ENCODE results near the gene GARIN3.
"Not testable (repeated sequence)": the region's sequence is repeated elsewhere in the genome, so short reads cannot be mapped to it uniquely, and the experiment has no call there.

The GARIN3 gene

DNA sequence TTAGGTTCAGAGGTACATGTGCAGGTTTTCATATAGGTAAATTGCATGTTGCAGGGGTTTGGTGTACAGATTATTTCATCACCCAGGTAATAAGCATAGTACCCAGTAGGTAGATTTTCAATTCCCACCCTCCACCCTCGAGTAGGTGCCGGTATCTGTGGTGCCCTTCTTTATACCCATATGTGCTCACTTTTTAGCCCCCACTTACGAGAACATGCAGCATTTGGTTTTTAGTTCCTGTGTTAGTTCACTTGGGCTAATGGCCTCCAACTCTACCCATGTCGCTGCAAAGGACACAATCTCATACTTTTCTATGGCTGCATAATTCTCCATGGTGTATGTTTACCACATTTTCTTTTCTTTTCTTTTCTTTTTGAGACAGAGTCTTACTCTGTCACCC lies 35.8 kb upstream of the GARIN3 start:
- Histone ChIP-seq H3K4me3 (ENCODE audit: low read depth, low read length) (no peak overlapping the region), H3K4me1 (ENCODE audit: control insufficient read depth, insufficient read depth, low read length) (no peaks in the 10 kb centered on the region), H3K27ac (ENCODE audit: low read depth, low read length) (no peak overlapping the region), H3K27me3 (ENCODE audit: control insufficient read depth, insufficient read depth, low read length) (no peaks in the 10 kb centered on the region), H3K9ac (ENCODE audit: low read depth, low read length) (no peak overlapping the region), H3K36me3 (ENCODE audit: control insufficient read depth, insufficient read depth, low read length) (no peaks in the 10 kb centered on the region), H3K9me3 (ENCODE audit: control insufficient read depth, insufficient read depth, low read length) (no peaks in the 10 kb centered on the region)

- Histone ChIP-seq H3K4me1 (ENCODE audit: control insufficient read depth, insufficient read depth, low read length) (no peaks in the 10 kb centered on the region), H3K9ac (ENCODE audit: low read depth, low read length) (no peak overlapping the region), H3K9me3 (ENCODE audit: control insufficient read depth, insufficient read depth, low read length) (no peaks in the 10 kb centered on the region), H3K36me3 (ENCODE audit: control insufficient read depth, insufficient read depth, low read length) (no peaks in the 10 kb centered on the region), H3K27ac (ENCODE audit: low read depth, low read length) (no peak overlapping the region), H3K27me3 (ENCODE audit: control insufficient read depth, insufficient read depth, low read length) (no peaks in the 10 kb centered on the region; the same call in 1 of the 2 replicates), H3K4me3 (ENCODE audit: low read depth, low read length) (no peak overlapping the region)
Observed at GRCh38 chr5:157198277-157198986, 32.4 kb upstream of the GARIN3 start.

GRCh38 chr5:157197086-157197485 lies 31.0 kb upstream of the GARIN3 start:
- H3K36me3 ChIP-seq (ENCODE audit: control insufficient read depth, insufficient read depth, low read length) = no peaks in the 10 kb centered on the region
- no peak overlapping the region for H3K27ac ChIP-seq (ENCODE audit: low read depth, low read length)
- no peaks in the 10 kb centered on the region; the same call in 1 of the 2 replicates for H3K27me3 ChIP-seq (ENCODE audit: control insufficient read depth, insufficient read depth, low read length)
- H3K9me3 ChIP-seq (ENCODE audit: control insufficient read depth, insufficient read depth, low read length) = no peaks in the 10 kb centered on the region
- no peaks in the 10 kb centered on the region for H3K4me1 ChIP-seq (ENCODE audit: control insufficient read depth, insufficient read depth, low read length)
- H3K4me3 ChIP-seq (ENCODE audit: low read depth, low read length) = no peak overlapping the region
- no peak overlapping the region for H3K9ac ChIP-seq (ENCODE audit: low read depth, low read length)

DNA sequence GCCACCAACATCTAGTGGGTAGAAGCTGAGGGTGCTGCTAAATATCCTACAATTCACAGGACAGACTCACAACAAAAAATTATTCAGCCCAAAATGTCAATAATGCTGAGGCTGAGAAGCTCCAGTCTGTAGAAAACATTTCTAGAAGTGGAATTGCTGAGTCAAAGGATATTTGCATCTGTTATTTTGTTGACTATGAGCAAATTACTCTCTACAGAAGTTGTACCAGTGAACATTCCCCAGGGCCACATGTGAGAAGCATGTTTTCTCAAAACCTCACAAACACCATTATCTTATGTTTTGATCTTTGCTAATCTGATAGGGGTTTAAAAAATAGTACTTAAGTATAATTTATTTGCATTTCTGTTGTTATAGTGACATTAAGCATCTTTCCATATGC lies 30.0 kb upstream of the GARIN3 start:
- Histone ChIP-seq H3K4me3 (ENCODE audit: low read depth, low read length) (no peak overlapping the region), H3K36me3 (ENCODE audit: control insufficient read depth, insufficient read depth, low read length) (no peaks in the 10 kb centered on the region), H3K9ac (ENCODE audit: low read depth, low read length) (no peak overlapping the region), H3K27ac (ENCODE audit: low read depth, low read length) (no peak overlapping the region), H3K27me3 (ENCODE audit: control insufficient read depth, insufficient read depth, low read length) (peaks cover 2% of the 10 kb centered on the region; the same call in 1 of the 2 replicates), H3K9me3 (ENCODE audit: control insufficient read depth, insufficient read depth, low read length) (no peaks in the 10 kb centered on the region), H3K4me1 (ENCODE audit: control insufficient read depth, insufficient read depth, low read length) (no peaks in the 10 kb centered on the region)

DNA sequence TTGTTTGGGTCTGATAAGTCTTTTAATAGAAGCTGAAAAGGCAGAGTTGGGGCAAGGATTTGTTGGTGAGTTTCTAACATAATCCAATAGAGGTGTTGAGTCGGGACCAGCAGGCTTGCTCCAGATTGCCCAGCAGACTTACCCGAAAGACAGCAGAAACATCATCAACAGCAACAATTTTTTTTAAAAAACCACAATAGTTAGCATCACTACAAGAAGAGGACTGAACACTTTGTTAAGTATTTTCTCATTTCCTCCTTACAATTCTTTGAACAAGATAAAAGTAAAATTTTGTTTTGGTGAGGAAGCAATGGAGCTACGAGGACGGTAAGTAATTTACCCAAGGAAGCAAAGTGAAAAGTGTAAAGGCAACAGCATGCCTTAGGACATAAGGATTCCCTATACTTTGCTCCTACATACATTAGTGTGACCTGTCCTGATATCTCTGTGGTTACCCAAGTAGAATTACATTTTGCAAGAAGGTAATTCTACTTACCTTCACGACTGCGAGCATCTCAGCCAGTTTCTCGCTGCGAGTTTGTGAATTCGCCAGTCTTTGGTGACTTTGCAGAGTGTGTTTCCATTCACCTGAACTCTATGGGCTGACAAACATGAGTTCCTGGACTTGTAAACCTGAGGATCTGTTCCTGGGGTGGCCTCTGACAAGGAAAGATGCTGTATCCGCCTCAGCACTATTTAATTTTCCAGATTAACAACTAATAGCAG lies 27.8 kb upstream of the GARIN3 start:
- no peak overlapping the region for H3K4me3 ChIP-seq (ENCODE audit: low read depth, low read length)
- H3K9me3 ChIP-seq (ENCODE audit: control insufficient read depth, insufficient read depth, low read length) = no peaks in the 10 kb centered on the region

GRCh38 chr5:157189223-157189622 lies 23.2 kb upstream of the GARIN3 start:
- Histone ChIP-seq H3K4me3 (ENCODE audit: low read depth, low read length) (no peak overlapping the region), H3K27me3 (ENCODE audit: control insufficient read depth, insufficient read depth, low read length) (peaks cover 66% of the 10 kb centered on the region), H3K9ac (ENCODE audit: low read depth, low read length) (no peak overlapping the region), H3K36me3 (ENCODE audit: control insufficient read depth, insufficient read depth, low read length) (no peaks in the 10 kb centered on the region), H3K27ac (ENCODE audit: low read depth, low read length) (no peak overlapping the region), H3K4me1 (ENCODE audit: control insufficient read depth, insufficient read depth, low read length) (no peaks in the 10 kb centered on the region), H3K9me3 (ENCODE audit: control insufficient read depth, insufficient read depth, low read length) (no peaks in the 10 kb centered on the region)

More for the DNA sequence above, 27.8 kb upstream of the GARIN3 start:
- Histone ChIP-seq H3K27ac (ENCODE audit: low read depth, low read length) (no peak overlapping the region), H3K4me1 (ENCODE audit: control insufficient read depth, insufficient read depth, low read length) (no peaks in the 10 kb centered on the region), H3K27me3 (ENCODE audit: control insufficient read depth, insufficient read depth, low read length) (peaks cover 22% of the 10 kb centered on the region), H3K36me3 (ENCODE audit: control insufficient read depth, insufficient read depth, low read length) (no peaks in the 10 kb centered on the region), H3K9ac (ENCODE audit: low read depth, low read length) (no peak overlapping the region)

GRCh38 chr5:157188270-157188669 lies 22.2 kb upstream of the GARIN3 start:
- H3K4me3 ChIP-seq (ENCODE audit: low read depth, low read length) = no peak overlapping the region
- no peaks in the 10 kb centered on the region for H3K9me3 ChIP-seq (ENCODE audit: control insufficient read depth, insufficient read depth, low read length)
- H3K4me1 ChIP-seq (ENCODE audit: control insufficient read depth, insufficient read depth, low read length) = no peaks in the 10 kb centered on the region
- no peak overlapping the region for H3K9ac ChIP-seq (ENCODE audit: low read depth, low read length)
- H3K27ac ChIP-seq (ENCODE audit: low read depth, low read length) = no peak overlapping the region
- no peaks in the 10 kb centered on the region for H3K36me3 ChIP-seq (ENCODE audit: control insufficient read depth, insufficient read depth, low read length)
- H3K27me3 ChIP-seq (ENCODE audit: control insufficient read depth, insufficient read depth, low read length) = peaks cover 74% of the 10 kb centered on the region

DNA sequence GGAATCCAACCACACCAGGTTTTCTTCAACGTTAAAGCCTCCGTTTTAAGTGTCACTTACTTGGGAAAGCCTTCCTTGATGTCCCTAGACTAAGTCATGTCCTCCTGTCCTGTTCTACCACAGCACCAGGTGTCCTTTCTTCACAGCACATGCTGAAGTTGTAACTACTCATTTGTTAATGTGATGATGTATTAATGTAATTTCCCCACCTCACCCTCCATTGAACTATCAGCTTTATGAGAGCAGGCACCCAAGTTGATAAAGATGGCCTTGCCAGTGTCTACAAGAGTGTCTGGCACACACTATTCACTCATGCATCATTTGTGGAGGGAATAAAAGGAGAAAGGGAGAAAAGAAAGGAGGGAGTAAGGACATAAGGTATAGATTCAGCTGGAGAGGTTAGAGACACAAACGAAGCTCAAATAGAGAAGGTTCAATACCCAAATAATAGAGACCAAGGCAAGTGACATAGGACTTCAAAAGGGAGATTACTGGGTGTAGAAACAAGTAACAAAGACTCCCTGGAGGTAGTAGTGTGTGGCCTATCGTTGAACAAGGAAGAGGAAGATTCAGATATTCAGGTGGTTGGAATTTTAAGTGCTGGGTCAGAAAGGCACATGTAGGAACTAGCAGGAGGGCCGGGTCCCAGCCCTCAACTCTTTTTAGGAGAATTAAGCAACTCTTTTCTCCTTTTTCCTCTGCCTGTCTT lies 21.1 kb upstream of the GARIN3 start:
- no peaks in the 10 kb centered on the region for H3K36me3 ChIP-seq (ENCODE audit: control insufficient read depth, insufficient read depth, low read length)

DNA sequence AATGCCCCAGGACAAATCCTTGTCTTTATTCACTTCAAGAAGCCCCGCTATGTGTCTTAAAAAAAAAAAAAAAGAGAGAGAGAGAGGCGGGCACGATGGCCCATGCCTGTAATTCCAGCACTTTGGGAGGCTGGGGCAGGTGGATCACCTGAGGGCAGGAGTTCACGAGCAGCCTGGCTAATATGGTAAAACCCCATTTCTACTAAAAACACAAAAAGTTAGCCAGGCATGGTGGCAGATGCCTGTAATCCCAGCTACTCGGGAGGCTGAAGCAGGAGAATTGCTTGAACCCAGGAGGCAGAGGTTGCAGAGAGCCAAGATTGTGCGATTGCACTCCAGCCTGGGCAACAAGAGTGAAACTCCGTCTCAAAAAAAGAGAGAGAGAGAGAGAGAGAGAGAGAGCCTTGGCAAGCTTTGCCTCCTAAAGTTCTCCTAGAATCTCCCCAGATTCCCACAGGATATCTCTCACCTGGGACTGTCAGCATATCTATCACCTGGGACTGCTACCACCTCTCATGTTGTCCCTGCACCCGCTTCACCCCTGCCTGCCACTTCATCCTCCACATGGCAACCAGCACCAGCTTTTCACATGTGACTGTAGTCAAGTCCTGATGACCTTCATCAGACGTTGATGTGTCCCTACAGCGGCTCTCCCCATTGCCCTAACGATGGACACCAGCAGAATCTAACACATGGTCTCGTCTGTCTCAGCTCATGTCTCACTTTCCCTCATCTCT lies 20.4 kb upstream of the GARIN3 start:
- Histone ChIP-seq H3K27me3 (ENCODE audit: control insufficient read depth, insufficient read depth, low read length) (peaks cover 81% of the 10 kb centered on the region), H3K36me3 (ENCODE audit: control insufficient read depth, insufficient read depth, low read length) (no peaks in the 10 kb centered on the region), H3K9me3 (ENCODE audit: control insufficient read depth, insufficient read depth, low read length) (no peaks in the 10 kb centered on the region), H3K4me3 (ENCODE audit: low read depth, low read length) (no peak overlapping the region), H3K9ac (ENCODE audit: low read depth, low read length) (no peak overlapping the region), H3K4me1 (ENCODE audit: control insufficient read depth, insufficient read depth, low read length) (no peaks in the 10 kb centered on the region), H3K27ac (ENCODE audit: low read depth, low read length) (no peak overlapping the region)

More for the DNA sequence above, 21.1 kb upstream of the GARIN3 start:
- no peak overlapping the region for H3K9ac ChIP-seq (ENCODE audit: low read depth, low read length)
- peaks cover 78% of the 10 kb centered on the region for H3K27me3 ChIP-seq (ENCODE audit: control insufficient read depth, insufficient read depth, low read length)
- no peaks in the 10 kb centered on the region for H3K4me1 ChIP-seq (ENCODE audit: control insufficient read depth, insufficient read depth, low read length)
- no peaks in the 10 kb centered on the region for H3K9me3 ChIP-seq (ENCODE audit: control insufficient read depth, insufficient read depth, low read length)
- H3K27ac ChIP-seq (ENCODE audit: low read depth, low read length) = no peak overlapping the region
- H3K4me3 ChIP-seq (ENCODE audit: low read depth, low read length) = no peak overlapping the region

- H3K9me3 ChIP-seq (ENCODE audit: control insufficient read depth, insufficient read depth, low read length); H3K4me3 ChIP-seq (ENCODE audit: low read depth, low read length); H3K36me3 ChIP-seq (ENCODE audit: control insufficient read depth, insufficient read depth, low read length); H3K4me1 ChIP-seq (ENCODE audit: control insufficient read depth, insufficient read depth, low read length); H3K27ac ChIP-seq (ENCODE audit: low read depth, low read length); H3K9ac ChIP-seq (ENCODE audit: low read depth, low read length): not testable (repeated sequence)
- H3K27me3 ChIP-seq (ENCODE audit: control insufficient read depth, insufficient read depth, low read length) = peaks cover 74% of the 10 kb centered on the region
Observed at GRCh38 chr5:157185122-157185521, 19.1 kb upstream of the GARIN3 start.
